Placental epithelial cell (primary cell): ENCODE results near the gene AK8. TPM values are rescaled to one million over a fixed set of nuclear protein-coding genes. Genes with fewer than 3 reads are reported as not detected.

ENCODE experiments used
- total RNA-seq: library from RNA; depleted of rRNA; stranded (reverse); fragments of >200 nt; gene quantifications from 2 replicates; pipeline ENCODE4 v1.2.3, GENCODE V29; 2012

Gene AK8, protein sequence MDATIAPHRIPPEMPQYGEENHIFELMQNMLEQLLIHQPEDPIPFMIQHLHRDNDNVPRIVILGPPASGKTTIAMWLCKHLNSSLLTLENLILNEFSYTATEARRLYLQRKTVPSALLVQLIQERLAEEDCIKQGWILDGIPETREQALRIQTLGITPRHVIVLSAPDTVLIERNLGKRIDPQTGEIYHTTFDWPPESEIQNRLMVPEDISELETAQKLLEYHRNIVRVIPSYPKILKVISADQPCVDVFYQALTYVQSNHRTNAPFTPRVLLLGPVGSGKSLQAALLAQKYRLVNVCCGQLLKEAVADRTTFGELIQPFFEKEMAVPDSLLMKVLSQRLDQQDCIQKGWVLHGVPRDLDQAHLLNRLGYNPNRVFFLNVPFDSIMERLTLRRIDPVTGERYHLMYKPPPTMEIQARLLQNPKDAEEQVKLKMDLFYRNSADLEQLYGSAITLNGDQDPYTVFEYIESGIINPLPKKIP
- total RNA-seq = 0.22 and 0.79 TPM in 2 replicates

DNA sequence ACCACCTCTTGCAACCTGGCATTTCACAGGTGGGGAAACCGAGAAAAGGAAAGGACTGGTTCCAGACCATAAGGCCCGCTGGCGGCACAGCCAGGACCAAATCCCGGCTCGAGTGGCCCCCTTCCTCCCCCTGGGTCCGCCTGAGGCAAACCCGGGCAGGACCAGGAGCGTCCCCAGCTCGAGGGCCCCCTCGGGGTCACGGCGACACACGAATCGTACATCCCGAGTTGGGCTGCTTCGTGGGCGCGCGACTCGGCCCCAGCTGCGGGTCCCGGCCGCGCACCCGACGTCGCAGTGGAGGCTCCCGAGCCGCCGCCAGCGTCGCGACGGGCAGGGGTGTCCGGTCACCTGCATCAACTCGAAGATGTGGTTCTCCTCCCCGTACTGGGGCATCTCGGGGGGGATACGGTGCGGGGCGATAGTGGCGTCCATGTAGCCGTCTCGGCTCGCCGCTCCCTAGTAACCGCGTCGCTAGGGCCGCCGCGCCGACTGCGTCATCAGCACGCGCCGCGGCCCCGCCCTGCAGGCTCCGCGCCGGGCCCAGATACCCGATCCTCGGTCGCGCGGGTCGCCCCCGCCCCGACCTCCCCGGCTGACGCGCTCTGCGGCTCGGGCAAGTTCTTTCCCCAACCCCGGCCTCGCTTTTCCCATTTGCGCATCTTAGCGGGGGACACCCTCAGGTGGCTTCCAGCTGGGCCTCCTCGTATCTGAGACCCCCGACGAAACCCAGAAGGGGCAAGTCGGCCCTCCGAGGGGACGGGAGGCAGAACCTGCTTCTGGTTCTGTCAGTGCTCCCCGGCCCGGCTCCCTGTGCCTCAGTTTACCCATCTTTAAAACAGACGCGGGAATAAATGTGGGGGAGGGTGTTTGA, at the start of gene AK8:
Gene AK8, minus strand, starts transcription at position 461 of the 871 bp plus-strand sequence. Its CDS starts 29 bp downstream, at position 432.

DNA sequence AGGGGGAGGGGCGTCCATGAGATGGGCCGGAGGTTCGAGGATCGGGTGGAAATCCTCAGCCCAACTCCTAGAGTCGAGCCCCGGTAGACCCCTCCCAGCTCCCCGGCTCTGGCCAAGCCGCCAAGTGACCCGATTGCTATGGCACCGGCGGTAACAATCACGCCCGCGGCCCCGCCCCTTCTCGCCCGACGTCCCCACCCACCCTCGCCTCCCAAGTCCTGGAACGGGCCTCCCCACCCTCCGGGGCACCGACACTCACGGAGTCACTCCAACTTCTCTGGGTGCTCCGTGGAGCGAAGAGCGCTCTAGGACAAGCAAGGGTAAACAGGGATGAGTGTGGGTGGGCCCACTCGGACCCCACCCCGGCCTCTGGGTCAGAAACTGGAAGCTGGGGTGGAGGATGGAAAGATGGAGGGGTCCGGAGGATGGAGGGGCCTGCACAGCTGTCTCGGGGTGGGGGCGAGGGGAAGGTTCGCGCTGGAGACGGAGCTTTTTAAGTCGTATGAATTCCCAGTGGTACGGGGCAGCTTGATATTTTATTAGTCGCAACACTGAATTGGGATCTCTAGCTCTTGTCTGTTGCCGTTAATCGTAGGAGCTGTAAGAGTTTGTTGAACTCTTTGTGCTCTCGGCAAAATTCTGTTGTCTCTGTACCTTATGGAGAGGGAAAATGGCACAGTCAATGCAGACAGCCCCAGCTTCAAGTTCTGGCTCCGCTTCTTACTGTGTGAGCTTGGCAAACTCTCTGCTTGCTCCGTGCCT, 792 bp upstream of the AK8 start, which contains the start of gene SPACA9:
Gene SPACA9, plus strand, starts transcription at position 204 of the 762 bp plus-strand sequence. CDS start 5,050 bp downstream, outside the sequence.

Other genes starting within 250 kb of the AK8 start
- 9.4 and 11.1 TPM in 2 replicates for gene DDX31, start 208.3 kb downstream of the AK8 start, total RNA-seq
- gene GTF3C4, start 207.8 kb downstream of the AK8 start, total RNA-seq = 20.4 and 23.5 TPM in 2 replicates
- 1.4 and 5.5 TPM in 2 replicates for gene SPACA9, start 614 bp upstream of the AK8 start, total RNA-seq
- gene TSC1, start 66.3 kb upstream of the AK8 start, total RNA-seq = 51.8 and 55.6 TPM in 2 replicates
- under 0.01 TPM in 1 of 2 replicates, not detected in the other for gene GFI1B, start 100.4 kb upstream of the AK8 start, total RNA-seq
- gene GTF3C5, start 152.7 kb upstream of the AK8 start, total RNA-seq = 50.6 and 61.3 TPM in 2 replicates
- 0.54 and 0.79 TPM in 2 replicates for gene CEL, start 183.7 kb upstream of the AK8 start, total RNA-seq
- 35.5 and 42.0 TPM in 2 replicates for gene RALGDS, start 243.0 kb upstream of the AK8 start, total RNA-seq